Loucy (cell line): Measurements from ENCODE around the gene TIAM2.

Source experiments
- H2AFZ ChIP-seq: fragments of 200-600 bp; sonication (generic); 2 replicates; pipeline ENCODE4 v1.6.0; 2016; ENCODE audit warnings: antibody characterized with exemption, mild to moderate bottlenecking, low read length, moderate library complexity
- H3F3A ChIP-seq: fragments of 200-600 bp; 2 replicates; pipeline ENCODE4 v1.6.0; 2016; ENCODE audit warnings: antibody characterized with exemption, low read depth, mild to moderate bottlenecking
- H3K27me3 ChIP-seq: fragments of 200-600 bp; sonication (generic); 2 replicates; pipeline ENCODE4 v1.6.1; 2014; ENCODE audit warnings: low read length, mild to moderate bottlenecking; ENCODE audit not compliant: insufficient read depth, poor library complexity, severe bottlenecking
- H3K36me3 ChIP-seq: fragments of 200-600 bp; sonication (generic); 2 replicates; pipeline ENCODE4 v1.6.1; 2016; ENCODE audit warnings: low read length; ENCODE audit not compliant: insufficient read depth
- H3K4me1 ChIP-seq: fragments of 200-600 bp; sonication (generic); 2 replicates; pipeline ENCODE4 v1.5.1; 2014; ENCODE audit warnings: low read length, mild to moderate bottlenecking; ENCODE audit not compliant: insufficient read depth, poor library complexity, severe bottlenecking
- H3K4me2 ChIP-seq: fragments of 200-600 bp; sonication (generic); 2 replicates; pipeline ENCODE4 v1.6.0; 2014; ENCODE audit warnings: antibody characterized with exemption, low read length, low read depth, mild to moderate bottlenecking; ENCODE audit not compliant: poor library complexity, severe bottlenecking
- H3K4me3 ChIP-seq: fragments of 200-600 bp; sonication (generic); 2 replicates; pipeline ENCODE4 v1.5.1; 2014; ENCODE audit warnings: low read length, mild to moderate bottlenecking, mixed read lengths; ENCODE audit not compliant: poor library complexity, severe bottlenecking
- H3K79me2 ChIP-seq: fragments of 200-600 bp; sonication (generic); 2 replicates; pipeline ENCODE4 v1.6.1; 2014; ENCODE audit warnings: low read length; ENCODE audit not compliant: insufficient read depth
- H3K9ac ChIP-seq: fragments of 200-600 bp; sonication (generic); 2 replicates; pipeline ENCODE4 v1.6.0; 2014; ENCODE audit warnings: mild to moderate bottlenecking, low read depth, low read length, moderate library complexity; ENCODE audit not compliant: poor library complexity, severe bottlenecking
- H3K9me2 ChIP-seq: fragments of 200-600 bp; sonication (generic); replicated peaks from 2 replicates; pipeline ENCODE4 v1.6.1; 2016; ENCODE audit warnings: low read depth, low read length, mixed read lengths
- H3K9me3 ChIP-seq: fragments of 200-600 bp; sonication (generic); 2 replicates; pipeline ENCODE4 v1.6.1; 2014; ENCODE audit warnings: mild to moderate bottlenecking, antibody characterized with exemption, low read length, low read depth; ENCODE audit not compliant: insufficient read depth
- H4K20me1 ChIP-seq: fragments of 200-600 bp; sonication (generic); 2 replicates; pipeline ENCODE4 v1.6.0; 2014; ENCODE audit warnings: antibody characterized with exemption, low read length, mild to moderate bottlenecking; ENCODE audit not compliant: insufficient read depth, poor library complexity, severe bottlenecking
- EZH2phosphoT487 ChIP-seq: fragments of 200-600 bp; IDR thresholded peaks from 2 replicates; pipeline ENCODE4 v1.6.1; 2018; ENCODE audit warnings: antibody characterized with exemption, mild to moderate bottlenecking, moderate library complexity, borderline replicate concordance
- TF ChIP-seq, protein P1 (sequence below): fragments of 200-600 bp; sonication (generic); conservative IDR thresholded peaks from 2 replicates; pipeline ENCODE4 v1.5.1; 2014; ENCODE audit warnings: mild to moderate bottlenecking, antibody characterized with exemption, low read length

TIAM2 gene

DNA sequence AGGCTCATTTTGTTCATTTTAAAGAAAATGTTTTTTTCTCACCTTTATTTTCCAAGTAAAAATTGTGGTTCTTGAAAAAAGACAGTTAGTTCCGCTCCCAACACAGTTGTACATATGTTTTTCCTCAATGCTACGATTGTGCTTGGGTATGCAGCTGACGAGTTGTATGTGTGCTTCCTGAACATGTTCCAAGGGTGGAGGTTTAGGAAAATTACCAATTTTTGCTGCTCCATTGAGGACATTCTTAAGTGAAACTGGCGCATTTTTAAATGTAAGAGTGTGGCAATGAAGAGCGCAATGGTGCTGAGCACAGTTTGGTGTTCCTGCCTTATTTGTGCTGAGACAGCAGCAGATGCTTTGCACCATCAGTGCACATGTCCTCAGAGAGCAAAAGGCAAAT is 198.4 kb downstream of the TIAM2 start:
- Histone ChIP-seq H3K79me2 (no peaks in the 10 kb centered on the region), H3F3A (no peaks in the 10 kb centered on the region), H3K9ac (no peak overlapping the region), H2AFZ (no peak overlapping the region), H3K9me2 (no peaks in the 10 kb centered on the region), H3K4me3 (no peak overlapping the region), H3K4me2 (no peak overlapping the region), H4K20me1 (no peaks in the 10 kb centered on the region), H3K27me3 (no peaks in the 10 kb centered on the region), H3K4me1 (peaks cover 17% of the 10 kb centered on the region), H3K36me3 (no peaks in the 10 kb centered on the region), H3K9me3 (no peaks in the 10 kb centered on the region)
- TF ChIP-seq, protein P1, sequence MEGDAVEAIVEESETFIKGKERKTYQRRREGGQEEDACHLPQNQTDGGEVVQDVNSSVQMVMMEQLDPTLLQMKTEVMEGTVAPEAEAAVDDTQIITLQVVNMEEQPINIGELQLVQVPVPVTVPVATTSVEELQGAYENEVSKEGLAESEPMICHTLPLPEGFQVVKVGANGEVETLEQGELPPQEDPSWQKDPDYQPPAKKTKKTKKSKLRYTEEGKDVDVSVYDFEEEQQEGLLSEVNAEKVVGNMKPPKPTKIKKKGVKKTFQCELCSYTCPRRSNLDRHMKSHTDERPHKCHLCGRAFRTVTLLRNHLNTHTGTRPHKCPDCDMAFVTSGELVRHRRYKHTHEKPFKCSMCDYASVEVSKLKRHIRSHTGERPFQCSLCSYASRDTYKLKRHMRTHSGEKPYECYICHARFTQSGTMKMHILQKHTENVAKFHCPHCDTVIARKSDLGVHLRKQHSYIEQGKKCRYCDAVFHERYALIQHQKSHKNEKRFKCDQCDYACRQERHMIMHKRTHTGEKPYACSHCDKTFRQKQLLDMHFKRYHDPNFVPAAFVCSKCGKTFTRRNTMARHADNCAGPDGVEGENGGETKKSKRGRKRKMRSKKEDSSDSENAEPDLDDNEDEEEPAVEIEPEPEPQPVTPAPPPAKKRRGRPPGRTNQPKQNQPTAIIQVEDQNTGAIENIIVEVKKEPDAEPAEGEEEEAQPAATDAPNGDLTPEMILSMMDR, result no peak
- no peak for TF ChIP-seq EZH2phosphoT487

DNA sequence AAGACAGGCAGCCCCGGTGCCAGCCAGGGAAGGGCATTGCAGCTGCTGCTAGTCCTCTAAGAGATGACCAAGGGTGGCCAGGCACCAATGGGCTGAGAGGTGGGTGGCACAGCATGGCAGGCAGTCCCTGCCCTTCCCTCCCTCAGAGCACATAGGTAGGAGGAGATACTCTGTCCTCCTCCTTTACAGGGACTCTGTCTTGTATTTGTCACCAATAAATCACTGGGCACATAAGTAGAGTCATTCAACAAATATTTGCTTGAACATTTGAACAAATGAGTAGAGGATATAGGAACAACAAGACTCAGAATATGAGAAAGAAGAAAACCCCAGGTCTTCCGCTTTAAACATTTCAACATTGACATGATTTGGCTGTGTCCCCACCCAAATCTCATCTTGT is 199.3 kb downstream of the TIAM2 start:
- Histone ChIP-seq H3K4me2 (no peak overlapping the region), H3K9ac (no peak overlapping the region), H3K79me2 (no peaks in the 10 kb centered on the region), H4K20me1 (no peaks in the 10 kb centered on the region), H3K36me3 (no peaks in the 10 kb centered on the region), H2AFZ (no peak overlapping the region), H3K9me2 (no peaks in the 10 kb centered on the region), H3K4me3 (no peak overlapping the region), H3K9me3 (no peaks in the 10 kb centered on the region), H3F3A (no peaks in the 10 kb centered on the region), H3K4me1 (peaks cover 8% of the 10 kb centered on the region), H3K27me3 (no peaks in the 10 kb centered on the region)
- TF ChIP-seq EZH2phosphoT487, result no peak

DNA sequence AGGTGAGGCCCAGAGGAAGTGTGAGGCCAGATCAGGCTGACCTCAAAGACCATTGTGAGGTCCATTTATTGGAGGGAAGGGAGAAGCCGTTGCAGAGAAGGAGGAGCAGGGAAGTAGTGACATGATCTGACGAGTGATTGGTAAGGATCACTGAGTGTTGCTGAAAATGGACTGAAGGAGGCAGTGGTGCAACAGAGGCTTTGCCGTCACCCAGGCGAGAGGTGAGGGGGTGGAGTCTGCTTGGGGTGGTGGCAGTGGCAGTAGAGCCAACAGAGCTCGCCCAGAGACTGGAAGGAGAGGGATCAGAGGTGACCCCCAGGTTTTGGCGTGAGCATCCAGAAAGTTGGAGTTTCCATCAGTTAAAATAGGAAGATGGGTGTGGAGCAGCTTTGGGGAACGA is 200.8 kb downstream of the TIAM2 start:
- H3K4me1 ChIP-seq, result no peaks in the 10 kb centered on the region
- H3F3A ChIP-seq, result no peaks in the 10 kb centered on the region
- no peak overlapping the region for H3K4me3 ChIP-seq
- no peak overlapping the region for H2AFZ ChIP-seq
- TF ChIP-seq, protein P1, result no peak
- TF ChIP-seq EZH2phosphoT487, result no peak
- no peaks in the 10 kb centered on the region for H3K9me2 ChIP-seq
- no peaks in the 10 kb centered on the region for H3K27me3 ChIP-seq
- no peaks in the 10 kb centered on the region for H3K79me2 ChIP-seq
- no peak overlapping the region for H3K4me2 ChIP-seq
- no peaks in the 10 kb centered on the region for H4K20me1 ChIP-seq
- no peak overlapping the region for H3K9ac ChIP-seq
- H3K9me3 ChIP-seq, result no peaks in the 10 kb centered on the region
- no peaks in the 10 kb centered on the region for H3K36me3 ChIP-seq

DNA sequence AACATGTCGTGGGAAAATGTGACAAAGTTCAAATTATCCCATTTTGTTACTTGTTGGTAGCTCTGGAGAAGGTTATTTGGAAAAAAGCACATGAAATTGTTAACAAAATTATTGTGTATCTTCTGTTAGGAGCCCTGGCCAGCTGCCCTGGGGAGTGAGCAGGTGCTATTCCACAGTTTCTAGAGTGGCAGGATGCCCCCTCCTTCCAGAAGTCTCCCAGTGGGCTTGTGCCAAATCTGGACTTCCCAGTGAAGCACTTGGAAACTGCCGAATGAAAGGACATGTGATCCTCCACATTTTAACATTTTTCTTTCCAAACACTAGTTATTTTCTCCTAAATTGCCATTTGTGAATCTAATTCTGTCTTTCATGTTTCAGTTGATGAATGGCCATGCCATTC is 201.8 kb downstream of the TIAM2 start:
- H3F3A ChIP-seq, result no peaks in the 10 kb centered on the region
- H3K9ac ChIP-seq, result no peak overlapping the region
- H2AFZ ChIP-seq, result no peak overlapping the region
- H3K79me2 ChIP-seq, result no peaks in the 10 kb centered on the region
- H4K20me1 ChIP-seq, result no peaks in the 10 kb centered on the region
- H3K4me3 ChIP-seq, result no peak overlapping the region
- no peaks in the 10 kb centered on the region for H3K27me3 ChIP-seq
- no peaks in the 10 kb centered on the region for H3K36me3 ChIP-seq
- no peak overlapping the region for H3K4me2 ChIP-seq
- TF ChIP-seq EZH2phosphoT487, result no peak
- TF ChIP-seq, protein P1, result no peak
- no peaks in the 10 kb centered on the region for H3K9me2 ChIP-seq
- H3K9me3 ChIP-seq, result no peaks in the 10 kb centered on the region
- no peaks in the 10 kb centered on the region for H3K4me1 ChIP-seq
